Measurements from ENCODE around the gene TNFSF15.
"Not testable (repeated sequence)": the region's sequence is repeated elsewhere in the genome, so short reads cannot be mapped to it uniquely, and the experiment has no call there.

The TNFSF15 gene

DNA sequence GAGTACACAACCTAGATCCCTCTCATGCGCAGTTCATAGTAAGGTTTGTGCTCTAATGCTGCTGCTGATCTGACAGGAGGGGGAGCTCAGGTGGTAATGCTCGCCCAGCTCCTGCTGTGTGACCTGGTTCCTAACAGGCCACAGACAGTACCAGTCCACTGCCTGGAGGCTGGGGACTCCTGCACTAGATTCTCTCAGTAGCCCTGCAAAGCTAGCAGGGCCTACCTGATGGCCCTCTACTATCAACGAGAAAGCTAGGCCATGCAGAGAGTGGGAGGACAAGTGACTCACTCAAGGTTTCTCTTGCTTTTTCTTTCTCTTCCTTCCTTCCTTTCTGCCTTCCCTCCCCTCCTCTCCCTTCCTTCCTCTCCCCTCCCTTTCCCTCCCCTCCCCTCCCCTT lies 68.7 kb downstream of the TNFSF15 start:
- no peak for DNase-seq
- in situ Hi-C loops (cut with HindIII; ENCODE audit: low pct_ligation_motif_present, low pct_unique_long_range_greater_than_20kb, low sequenced_read_pairs): no loop called here

DNA sequence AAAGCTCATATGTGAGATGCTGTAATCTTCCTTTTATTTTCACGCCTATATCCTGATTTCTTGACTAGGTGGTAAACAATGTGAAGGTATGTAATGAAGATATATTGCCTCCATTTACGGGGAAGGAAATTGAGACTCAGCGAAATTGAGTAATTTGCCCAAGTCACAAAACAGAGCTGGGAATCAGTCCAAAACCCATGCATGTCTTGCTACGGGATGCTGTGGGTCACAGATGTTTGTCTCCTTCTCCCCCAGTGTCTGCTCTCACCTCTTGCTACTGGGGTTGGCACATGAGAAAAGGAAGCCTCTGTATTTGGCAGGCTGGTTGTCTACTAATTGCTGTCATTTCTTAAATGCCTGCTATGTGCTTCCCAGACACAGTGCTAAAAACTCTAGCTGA lies 70.1 kb downstream of the TNFSF15 start:
- DNase-seq: no peak
- in situ Hi-C loops (cut with HindIII; ENCODE audit: low pct_ligation_motif_present, low pct_unique_long_range_greater_than_20kb, low sequenced_read_pairs): no loop called here

DNA sequence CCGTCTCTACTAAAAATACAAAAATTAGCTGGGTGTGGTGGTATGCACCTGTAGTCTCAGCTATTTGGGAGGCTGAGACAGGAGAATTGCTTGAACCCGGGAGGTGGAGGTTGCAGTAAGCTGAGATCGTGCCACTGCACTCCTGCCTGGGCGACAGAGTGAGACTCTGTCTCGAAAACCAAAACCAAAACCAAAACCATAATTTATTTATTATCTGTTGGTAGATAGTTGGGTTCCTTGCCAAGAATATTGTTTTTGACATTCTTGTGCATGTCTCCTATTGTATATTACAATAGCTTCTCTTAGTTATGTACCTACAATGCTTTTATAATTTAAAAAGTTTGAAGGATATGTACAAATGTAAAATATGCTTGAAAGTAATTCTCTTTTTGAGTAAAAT lies 70.7 kb downstream of the TNFSF15 start:
- in situ Hi-C loops (cut with HindIII; ENCODE audit: low pct_ligation_motif_present, low pct_unique_long_range_greater_than_20kb, low sequenced_read_pairs): not testable (repeated sequence)

More for the DNA sequence above, 70.7 kb downstream of the TNFSF15 start:
- DNase-seq: not testable (repeated sequence)

Data from ACHN (cell line).